ENCODE data around the gene POLR3A.

DNA sequence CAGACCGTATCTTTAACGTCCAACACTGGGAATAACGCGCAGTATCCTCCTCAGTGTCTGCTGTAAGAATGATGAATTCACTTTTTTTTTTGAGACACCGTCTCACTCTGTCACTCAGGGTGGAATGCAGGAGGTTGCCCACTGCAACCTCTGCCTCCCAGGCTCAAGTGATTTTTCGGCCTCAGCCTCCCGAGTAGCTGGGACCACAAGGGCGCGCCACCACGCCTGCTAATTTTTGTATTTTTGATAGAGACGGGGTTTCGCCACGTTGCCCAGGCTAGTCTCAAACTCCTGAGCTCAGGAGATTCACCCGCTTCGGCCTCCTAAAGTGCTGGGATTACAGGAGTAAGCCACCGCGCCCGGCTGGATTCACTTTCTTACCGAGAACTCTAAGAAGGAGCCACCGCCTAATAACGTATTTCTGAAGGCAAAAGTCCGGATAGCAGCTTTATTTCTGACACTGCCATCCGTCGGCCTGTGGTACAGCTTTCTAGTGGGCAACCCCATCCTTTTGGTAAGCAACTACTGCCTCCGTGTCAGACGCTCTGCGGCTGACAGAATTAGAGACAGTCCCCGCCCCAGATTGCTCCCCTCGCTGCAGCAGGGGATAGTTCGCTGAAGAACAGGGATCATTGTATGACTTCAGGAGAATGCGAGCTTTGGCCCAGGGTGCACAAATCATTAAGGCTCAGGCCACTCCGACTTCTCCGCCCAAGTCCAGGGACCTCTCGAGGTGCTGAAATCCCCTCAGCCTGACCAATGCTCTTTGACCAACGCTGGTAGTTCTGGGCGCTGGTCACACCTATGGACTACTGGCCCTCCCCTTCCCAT, 662 bp downstream of the POLR3A start:
- TF ChIP-seq, protein P1, sequence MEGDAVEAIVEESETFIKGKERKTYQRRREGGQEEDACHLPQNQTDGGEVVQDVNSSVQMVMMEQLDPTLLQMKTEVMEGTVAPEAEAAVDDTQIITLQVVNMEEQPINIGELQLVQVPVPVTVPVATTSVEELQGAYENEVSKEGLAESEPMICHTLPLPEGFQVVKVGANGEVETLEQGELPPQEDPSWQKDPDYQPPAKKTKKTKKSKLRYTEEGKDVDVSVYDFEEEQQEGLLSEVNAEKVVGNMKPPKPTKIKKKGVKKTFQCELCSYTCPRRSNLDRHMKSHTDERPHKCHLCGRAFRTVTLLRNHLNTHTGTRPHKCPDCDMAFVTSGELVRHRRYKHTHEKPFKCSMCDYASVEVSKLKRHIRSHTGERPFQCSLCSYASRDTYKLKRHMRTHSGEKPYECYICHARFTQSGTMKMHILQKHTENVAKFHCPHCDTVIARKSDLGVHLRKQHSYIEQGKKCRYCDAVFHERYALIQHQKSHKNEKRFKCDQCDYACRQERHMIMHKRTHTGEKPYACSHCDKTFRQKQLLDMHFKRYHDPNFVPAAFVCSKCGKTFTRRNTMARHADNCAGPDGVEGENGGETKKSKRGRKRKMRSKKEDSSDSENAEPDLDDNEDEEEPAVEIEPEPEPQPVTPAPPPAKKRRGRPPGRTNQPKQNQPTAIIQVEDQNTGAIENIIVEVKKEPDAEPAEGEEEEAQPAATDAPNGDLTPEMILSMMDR (IDR thresholded peaks at IDR 0.05; ENCODE audit: low read depth, low read length), result no peak
- no peak for TF ChIP-seq EZH2phosphoT487 (IDR thresholded peaks at IDR 0.05; ENCODE audit: low read depth)

Data from OCI-LY3 (cell line).